ENCODE results near the gene IL16. TPM values are rescaled to one million over a fixed set of nuclear protein-coding genes. Genes with fewer than 3 reads are reported as not detected.

The IL16 gene
- total RNA-seq, 2 experiments from 2014 or later: 76.0 to 81.3 TPM

DNA sequence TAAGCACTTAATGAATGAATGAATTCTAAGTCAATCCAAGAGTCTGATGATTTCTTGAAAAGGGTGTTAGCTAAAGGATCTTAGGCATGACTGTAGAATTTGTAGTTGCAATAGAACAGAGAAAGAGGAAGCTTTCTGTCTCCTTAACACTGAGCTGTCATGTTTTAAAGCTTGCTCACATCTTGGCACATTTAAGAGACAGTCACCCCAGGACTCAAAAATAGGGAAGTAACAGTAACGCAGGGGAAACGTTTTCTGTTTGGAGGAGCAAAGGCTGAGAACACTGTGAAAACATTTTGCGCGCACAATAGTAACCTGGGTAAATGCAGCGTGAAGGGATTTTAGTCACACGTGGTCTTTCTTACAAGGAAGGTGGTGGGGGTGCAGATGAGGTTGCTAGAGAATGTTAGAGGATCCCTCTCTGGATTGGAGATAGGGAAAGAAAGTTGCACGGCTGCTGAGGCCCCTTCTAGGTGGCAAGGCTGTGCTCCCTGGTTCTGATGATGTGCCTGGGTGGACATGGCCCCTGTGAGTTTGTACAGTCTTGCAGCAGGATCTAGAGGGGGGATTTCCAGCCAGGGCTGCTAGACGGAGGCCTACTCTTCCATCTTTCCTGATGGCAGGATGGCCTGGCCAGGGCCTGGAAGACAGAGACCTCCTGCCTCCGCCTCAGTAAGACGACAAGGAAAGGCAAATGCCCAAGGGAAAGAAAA lies 115.2 kb downstream of the IL16 start:
- peaks cover 52% of the 10 kb centered on the region for H3K4me1 ChIP-seq (ENCODE audit: insufficient read depth, low read length, poor library complexity, severe bottlenecking)
- no peaks in the 10 kb centered on the region for H3K9me3 ChIP-seq (ENCODE audit: low read length)
- no peak overlapping the region for H3K4me3 ChIP-seq (ENCODE audit: low read depth, low read length, poor library complexity, severe bottlenecking)
- intact Hi-C loops (cut with micrococcal nuclease; ENCODE audit: unreplicated experiment): no loop called here
- DNase-seq (ENCODE audit: low spot score): peak; percentile 60
- peaks cover 82% of the 10 kb centered on the region for H3K36me3 ChIP-seq (ENCODE audit: insufficient read depth, low read length)
- peak overlapping the region; percentile 41 for H3K27ac ChIP-seq (ENCODE audit: low read depth, low read length, poor library complexity, severe bottlenecking)
- ChIA-PET POLR2A (interaction anchor here (0.8 to 2.3 kb wide), 6 partner anchors 10 to 20 kb away, joined by 3 to 12 read pairs (median 4); partner anchors contain the start of gene STARD5), CTCF (ENCODE audit: unreplicated experiment) (interaction anchor here (0.9 to 1.4 kb wide), 2 partner anchors 13 to 18 kb away, joined by 3 to 4 read pairs; no protein-coding TSS in a partner anchor)
- TSS peak; percentile 16 for BruUV-seq (replicated peaks)
- peak overlapping the region; percentile 34 for H3K4me2 ChIP-seq (ENCODE audit: low read length)
- no peaks in the 10 kb centered on the region for H3K9me2 ChIP-seq (ENCODE audit: insufficient read depth, low read length)
- H4K20me1 ChIP-seq (ENCODE audit: insufficient read depth, low read length): peaks cover 6% of the 10 kb centered on the region; the same call in 1 of the 2 replicates
- TF ChIP-seq, protein P1, sequence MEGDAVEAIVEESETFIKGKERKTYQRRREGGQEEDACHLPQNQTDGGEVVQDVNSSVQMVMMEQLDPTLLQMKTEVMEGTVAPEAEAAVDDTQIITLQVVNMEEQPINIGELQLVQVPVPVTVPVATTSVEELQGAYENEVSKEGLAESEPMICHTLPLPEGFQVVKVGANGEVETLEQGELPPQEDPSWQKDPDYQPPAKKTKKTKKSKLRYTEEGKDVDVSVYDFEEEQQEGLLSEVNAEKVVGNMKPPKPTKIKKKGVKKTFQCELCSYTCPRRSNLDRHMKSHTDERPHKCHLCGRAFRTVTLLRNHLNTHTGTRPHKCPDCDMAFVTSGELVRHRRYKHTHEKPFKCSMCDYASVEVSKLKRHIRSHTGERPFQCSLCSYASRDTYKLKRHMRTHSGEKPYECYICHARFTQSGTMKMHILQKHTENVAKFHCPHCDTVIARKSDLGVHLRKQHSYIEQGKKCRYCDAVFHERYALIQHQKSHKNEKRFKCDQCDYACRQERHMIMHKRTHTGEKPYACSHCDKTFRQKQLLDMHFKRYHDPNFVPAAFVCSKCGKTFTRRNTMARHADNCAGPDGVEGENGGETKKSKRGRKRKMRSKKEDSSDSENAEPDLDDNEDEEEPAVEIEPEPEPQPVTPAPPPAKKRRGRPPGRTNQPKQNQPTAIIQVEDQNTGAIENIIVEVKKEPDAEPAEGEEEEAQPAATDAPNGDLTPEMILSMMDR (conservative IDR thresholded peaks at IDR 0.05; ENCODE audit: low read length): no peak
- TF ChIP-seq EZH2phosphoT487 (IDR thresholded peaks at IDR 0.05; ENCODE audit: borderline replicate concordance, low read depth, low read length): no peak
- no peak overlapping the region for H2AFZ ChIP-seq (ENCODE audit: low read length)
- H3K79me2 ChIP-seq (ENCODE audit: insufficient read depth, low read depth, low read length): no peaks in the 10 kb centered on the region

DNA sequence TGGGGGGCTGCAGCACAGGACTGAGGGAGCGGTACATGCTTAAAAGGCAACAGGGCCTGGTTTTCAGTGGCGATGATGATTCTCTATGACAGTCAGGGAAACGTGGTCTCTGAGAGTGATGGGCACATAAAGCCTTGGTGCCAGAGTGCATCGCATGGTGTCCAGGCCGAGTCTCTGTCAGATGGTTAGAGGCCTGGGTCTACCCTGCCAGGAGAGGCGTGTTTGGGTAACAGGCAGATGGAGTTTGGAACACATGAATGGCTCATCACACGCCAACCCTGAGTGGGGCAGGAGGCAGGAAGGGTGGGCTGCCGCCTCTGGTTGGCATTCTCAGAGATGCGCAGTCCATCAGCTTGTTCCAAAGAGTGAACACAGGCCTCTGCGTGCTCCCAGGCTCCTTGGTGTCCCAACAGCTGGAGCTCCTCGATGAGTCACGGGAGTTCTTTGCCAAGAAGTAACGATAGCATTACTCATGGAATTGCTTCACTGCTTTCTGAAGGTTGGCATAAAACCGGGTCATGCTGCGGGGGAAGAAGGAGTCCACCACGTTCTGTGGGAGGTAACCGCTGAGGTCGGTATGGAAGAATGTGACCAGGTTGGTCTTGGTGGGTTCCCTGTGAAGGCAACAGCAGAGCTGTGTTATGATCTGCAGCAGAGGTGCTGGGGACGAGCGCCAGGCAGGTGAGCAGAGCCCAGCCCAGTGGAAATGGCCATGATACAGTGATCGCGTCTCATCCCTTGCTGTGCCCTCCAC lies 116.3 kb downstream of the IL16 start:
- POLR2A ChIA-PET: interaction anchor here (1.0 kb wide), 1 partner anchor 14 kb away, joined by 3 read pairs; no protein-coding TSS in a partner anchor
- H3K4me2 ChIP-seq (ENCODE audit: low read length): peak overlapping the region; percentile 34; the same call in 1 of the 2 replicates

More for the DNA sequence above, 116.3 kb downstream of the IL16 start:
- H3K9me3 ChIP-seq (ENCODE audit: low read length): no peaks in the 10 kb centered on the region
- H3K4me3 ChIP-seq (ENCODE audit: low read depth, low read length, poor library complexity, severe bottlenecking): no peak overlapping the region
- peaks cover 62% of the 10 kb centered on the region for H3K4me1 ChIP-seq (ENCODE audit: insufficient read depth, low read length, poor library complexity, severe bottlenecking)
- TF ChIP-seq, protein P1 (conservative IDR thresholded peaks at IDR 0.05; ENCODE audit: low read length): no peak
- CTCF ChIA-PET (ENCODE audit: unreplicated experiment): interaction anchor here (1.0 kb wide), 1 partner anchor 14 kb away, joined by 3 read pairs; no protein-coding TSS in a partner anchor
- intact Hi-C loops (cut with micrococcal nuclease; ENCODE audit: unreplicated experiment): no loop called here
- no TSS peak for BruUV-seq (replicated peaks)
- peaks cover 72% of the 10 kb centered on the region for H3K36me3 ChIP-seq (ENCODE audit: insufficient read depth, low read length)
- no peaks in the 10 kb centered on the region for H3K9me2 ChIP-seq (ENCODE audit: insufficient read depth, low read length)
- no peak overlapping the region for H3K27ac ChIP-seq (ENCODE audit: low read depth, low read length, poor library complexity, severe bottlenecking)
- no peak overlapping the region for H2AFZ ChIP-seq (ENCODE audit: low read length)
- peaks cover 6% of the 10 kb centered on the region; the same call in 1 of the 2 replicates for H4K20me1 ChIP-seq (ENCODE audit: insufficient read depth, low read length)
- no peak for DNase-seq (ENCODE audit: low spot score)
- H3K79me2 ChIP-seq (ENCODE audit: insufficient read depth, low read depth, low read length): no peaks in the 10 kb centered on the region

Measured in OCI-LY7 (cell line).